ENCODE data around the gene DMBT1.

GRCh38 chr10:122575776-122576175, 15.2 kb downstream of the DMBT1 start:
- TF ChIP-seq CTCF (conservative IDR thresholded peaks at IDR 0.05 in 1 of 2, IDR thresholded peaks at IDR 0.05 in 1 of 2; ENCODE audit: extremely low read depth in 1 of 2, insufficient read depth in 1 of 2, low read depth in 1 of 2, low read length in 2 of 2) (no peak), EZH2 (IDR thresholded peaks at IDR 0.05; ENCODE audit: borderline replicate concordance, low read length) (no peak)

Measured in mammary epithelial cell (primary cell).